ENCODE data around the gene FBXL14.

- TF ChIP-seq EP300 (IDR thresholded peaks at IDR 0.05): no peak
- no peak for TF ChIP-seq POLR2A (IDR thresholded peaks at IDR 0.05; ENCODE audit: low read length)
- no peak for TF ChIP-seq CTCF (IDR thresholded peaks at IDR 0.05)
Measured at GRCh38 chr12:1573960-1574864, 20.2 kb downstream of the FBXL14 start.
